Testis (tissue), 2 donors: ENCODE data around the gene MTARC2.

Experiments used
- POLR2A ChIP-seq: fragments of 450-650 bp; IDR thresholded peaks from one replicate; pipeline ENCODE4 v1.6.1; 2017; ENCODE audit warnings: antibody characterized with exemption, mild to moderate bottlenecking, moderate library complexity
- TF ChIP-seq, protein P1 (sequence below), 3 experiments: fragments of 450-650 bp in 2 of 3; fragments of 200-600 bp in 1 of 3; sonication (generic) in 1 of 3; IDR thresholded peaks; one replicate each; pipeline ENCODE4 v1.5.1; 2016 to 2019; ENCODE audit warnings: antibody characterized with exemption in 3 of 3, mild to moderate bottlenecking in 2 of 3, moderate library complexity in 1 of 3

DNA sequence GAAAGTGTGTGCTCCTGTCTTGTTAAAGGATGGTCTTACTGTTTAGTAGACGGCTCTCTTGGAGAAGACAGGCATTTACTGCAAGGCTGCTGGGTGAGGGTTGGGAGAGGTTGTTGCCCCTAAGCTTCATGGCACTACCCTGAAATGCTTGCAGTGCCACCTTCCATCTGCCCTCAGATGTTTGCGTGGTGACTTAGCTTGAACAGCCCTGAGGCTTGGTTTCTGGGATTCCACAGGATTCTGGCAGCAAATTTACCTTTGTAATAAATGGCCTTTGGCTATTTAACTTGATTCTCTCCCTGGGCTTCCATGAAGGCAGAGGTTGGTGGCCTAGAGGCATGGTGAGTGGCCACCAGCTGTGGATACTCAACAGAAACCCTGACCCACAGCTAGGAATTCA, 50.2 kb downstream of the MTARC2 start:
- TF ChIP-seq, protein P1, sequence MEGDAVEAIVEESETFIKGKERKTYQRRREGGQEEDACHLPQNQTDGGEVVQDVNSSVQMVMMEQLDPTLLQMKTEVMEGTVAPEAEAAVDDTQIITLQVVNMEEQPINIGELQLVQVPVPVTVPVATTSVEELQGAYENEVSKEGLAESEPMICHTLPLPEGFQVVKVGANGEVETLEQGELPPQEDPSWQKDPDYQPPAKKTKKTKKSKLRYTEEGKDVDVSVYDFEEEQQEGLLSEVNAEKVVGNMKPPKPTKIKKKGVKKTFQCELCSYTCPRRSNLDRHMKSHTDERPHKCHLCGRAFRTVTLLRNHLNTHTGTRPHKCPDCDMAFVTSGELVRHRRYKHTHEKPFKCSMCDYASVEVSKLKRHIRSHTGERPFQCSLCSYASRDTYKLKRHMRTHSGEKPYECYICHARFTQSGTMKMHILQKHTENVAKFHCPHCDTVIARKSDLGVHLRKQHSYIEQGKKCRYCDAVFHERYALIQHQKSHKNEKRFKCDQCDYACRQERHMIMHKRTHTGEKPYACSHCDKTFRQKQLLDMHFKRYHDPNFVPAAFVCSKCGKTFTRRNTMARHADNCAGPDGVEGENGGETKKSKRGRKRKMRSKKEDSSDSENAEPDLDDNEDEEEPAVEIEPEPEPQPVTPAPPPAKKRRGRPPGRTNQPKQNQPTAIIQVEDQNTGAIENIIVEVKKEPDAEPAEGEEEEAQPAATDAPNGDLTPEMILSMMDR (IDR thresholded peaks at IDR 0.05): no peak
- no peak for TF ChIP-seq POLR2A
